ENCODE measurements around the gene INO80E.
"Not testable (repeated sequence)": the region's sequence is repeated elsewhere in the genome, so short reads cannot be mapped to it uniquely, and the experiment has no call there.

The INO80E gene

DNA sequence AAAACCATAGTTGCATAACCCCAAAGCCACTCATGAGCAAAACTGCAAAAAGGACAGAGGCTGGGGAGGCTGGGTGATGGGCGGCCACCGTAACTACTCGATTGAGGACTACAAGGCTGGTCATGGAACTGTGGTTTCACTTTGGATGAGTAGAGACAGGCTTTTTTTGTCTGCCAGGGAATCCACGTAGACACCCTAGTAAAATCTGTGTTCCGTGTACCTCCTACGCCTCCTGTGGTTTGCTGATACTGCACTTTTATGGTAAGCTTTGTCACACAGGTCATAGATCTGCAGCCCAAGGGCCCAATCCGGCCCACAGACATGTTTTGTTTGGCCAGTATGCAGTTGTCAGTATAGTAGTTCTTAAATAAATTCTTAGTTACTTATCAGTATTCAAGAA is 37.2 kb downstream of the INO80E start:
- no peak for FAIRE-seq

DNA sequence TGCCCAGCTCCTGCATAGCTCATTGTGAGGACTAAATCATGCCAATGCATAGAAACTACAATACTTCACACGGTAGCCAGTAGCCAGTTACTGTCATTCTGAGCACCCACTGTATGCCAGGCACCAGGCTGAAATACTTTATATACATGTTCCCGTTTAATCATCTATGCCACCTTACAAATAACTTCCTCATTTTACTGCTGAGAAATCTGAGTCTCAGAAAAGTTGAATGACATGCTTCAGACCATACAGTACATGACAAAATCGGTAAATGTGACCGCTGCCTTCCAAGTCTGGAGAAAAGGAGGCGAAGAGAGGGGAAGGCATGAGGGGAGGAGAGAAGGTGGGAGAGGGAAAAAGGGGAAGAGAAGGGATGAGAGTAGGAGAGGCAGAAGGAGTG is 44.2 kb downstream of the INO80E start:
- no peak for FAIRE-seq

DNA sequence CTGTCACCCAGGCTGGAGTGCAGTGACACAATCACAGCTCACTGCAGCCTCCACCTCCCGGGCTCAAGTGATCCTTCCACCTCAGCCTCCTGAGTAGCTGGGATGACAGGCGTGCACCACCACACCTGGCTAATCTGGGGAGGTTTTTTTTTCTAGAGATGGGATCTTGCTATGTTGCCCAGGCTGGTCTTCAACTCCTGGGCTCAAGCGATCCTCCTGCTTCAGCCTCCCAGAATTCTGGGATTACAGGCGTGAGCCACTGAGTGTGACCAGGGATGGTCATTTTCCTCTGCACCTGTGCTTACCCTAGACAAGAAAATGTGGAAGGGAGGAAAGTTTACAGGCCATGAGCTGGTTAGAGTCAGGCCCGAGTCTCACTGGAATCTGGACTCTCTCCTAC is 44.6 kb downstream of the INO80E start:
- not testable (repeated sequence) for FAIRE-seq

DNA sequence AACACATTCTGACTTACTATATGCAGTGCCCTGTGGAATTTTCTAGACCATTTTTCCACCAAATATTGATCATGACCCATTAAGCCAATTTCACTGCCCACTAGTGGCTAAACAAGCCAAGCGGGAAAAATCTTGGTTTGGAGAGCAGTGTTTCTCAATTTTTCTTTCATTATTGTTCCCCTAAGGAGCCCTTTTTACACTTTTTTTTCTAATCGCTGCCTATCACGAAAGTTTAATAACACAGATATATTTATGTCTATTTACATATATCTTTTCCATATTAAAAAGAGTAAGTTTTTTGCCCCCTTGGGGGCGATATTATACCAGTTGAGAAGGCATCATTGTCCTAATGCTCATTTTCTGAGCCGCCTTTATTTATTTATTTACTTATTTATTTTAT is 45.8 kb downstream of the INO80E start:
- FAIRE-seq: no peak

DNA sequence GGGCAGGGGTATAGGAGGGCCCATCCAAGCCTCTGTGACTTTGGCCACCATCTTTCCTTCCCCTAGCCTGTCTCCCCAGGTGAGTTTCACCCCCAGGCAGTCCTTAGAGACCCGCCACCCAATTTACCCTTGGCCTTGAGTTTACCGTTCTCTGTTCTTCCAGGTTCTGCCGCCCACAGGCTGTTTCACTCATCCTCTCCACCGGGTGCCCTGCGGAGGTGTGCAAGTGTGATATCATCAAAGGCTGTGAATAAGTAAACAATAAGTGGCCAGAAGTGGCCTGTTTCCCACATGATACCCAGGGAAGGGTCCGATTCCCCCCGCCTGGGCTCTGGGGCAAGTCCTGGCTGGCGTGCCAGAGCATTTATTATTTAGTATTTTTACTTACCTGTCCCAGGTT is 50.1 kb downstream of the INO80E start:
- FAIRE-seq: no peak

DNA sequence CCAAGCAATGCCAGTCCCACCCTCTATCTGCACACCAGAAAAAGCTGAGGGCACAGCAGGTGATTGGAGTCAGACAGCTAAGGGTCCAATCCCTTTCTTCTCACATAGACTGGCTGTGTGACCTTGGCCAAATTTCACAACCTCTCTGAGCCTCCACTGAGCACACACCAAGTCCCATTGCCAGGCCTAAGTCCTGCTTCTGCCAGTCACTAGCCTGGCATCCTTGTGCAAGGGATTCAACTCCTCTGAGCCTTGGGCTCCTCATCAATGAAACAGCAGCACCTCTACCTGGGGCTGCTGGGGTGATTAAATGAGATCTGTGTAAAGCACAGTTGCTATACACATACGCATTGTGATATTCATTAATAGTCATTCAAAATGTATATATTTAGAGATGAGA is 50.5 kb downstream of the INO80E start:
- FAIRE-seq: no peak

DNA sequence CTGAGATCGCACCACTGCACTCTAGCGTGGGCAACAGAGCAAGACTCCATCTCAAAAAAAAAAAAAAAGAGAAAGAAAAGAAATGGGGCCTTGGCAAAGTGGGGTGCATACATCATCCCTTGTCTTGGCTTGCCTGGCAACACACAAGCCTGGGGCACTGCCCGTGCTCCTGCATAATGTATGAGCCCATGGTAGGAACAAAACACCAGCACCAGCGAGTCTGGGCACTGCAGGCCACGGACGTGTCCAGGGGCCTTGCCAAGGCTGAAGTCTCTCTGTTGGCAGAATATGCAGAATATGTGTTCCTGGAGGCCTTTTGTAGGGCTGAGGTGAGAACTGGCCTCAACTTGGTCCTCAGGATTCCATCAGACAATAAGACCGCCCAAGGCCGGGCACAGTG is 53.8 kb downstream of the INO80E start:
- no peak for FAIRE-seq

DNA sequence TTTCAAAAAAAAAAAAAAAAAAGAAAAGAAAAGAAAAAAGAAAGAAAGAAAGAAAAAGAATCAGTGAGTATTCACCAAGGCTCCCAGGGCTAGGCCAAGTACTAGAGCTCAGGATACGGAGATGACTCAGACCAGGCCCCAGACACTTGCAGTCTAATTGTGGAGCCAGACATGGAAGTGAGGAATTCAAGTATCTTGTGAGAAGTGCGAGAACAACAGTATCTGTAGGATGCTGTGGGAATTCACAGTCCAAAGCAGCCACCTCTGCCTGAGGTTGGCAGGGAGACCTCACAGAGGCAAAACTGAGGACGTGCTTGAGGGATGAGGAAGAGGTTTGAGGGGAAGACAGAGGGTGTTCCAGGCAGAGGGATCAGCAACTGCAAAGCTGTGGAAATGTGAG is 55.5 kb downstream of the INO80E start:
- FAIRE-seq: no peak

DNA sequence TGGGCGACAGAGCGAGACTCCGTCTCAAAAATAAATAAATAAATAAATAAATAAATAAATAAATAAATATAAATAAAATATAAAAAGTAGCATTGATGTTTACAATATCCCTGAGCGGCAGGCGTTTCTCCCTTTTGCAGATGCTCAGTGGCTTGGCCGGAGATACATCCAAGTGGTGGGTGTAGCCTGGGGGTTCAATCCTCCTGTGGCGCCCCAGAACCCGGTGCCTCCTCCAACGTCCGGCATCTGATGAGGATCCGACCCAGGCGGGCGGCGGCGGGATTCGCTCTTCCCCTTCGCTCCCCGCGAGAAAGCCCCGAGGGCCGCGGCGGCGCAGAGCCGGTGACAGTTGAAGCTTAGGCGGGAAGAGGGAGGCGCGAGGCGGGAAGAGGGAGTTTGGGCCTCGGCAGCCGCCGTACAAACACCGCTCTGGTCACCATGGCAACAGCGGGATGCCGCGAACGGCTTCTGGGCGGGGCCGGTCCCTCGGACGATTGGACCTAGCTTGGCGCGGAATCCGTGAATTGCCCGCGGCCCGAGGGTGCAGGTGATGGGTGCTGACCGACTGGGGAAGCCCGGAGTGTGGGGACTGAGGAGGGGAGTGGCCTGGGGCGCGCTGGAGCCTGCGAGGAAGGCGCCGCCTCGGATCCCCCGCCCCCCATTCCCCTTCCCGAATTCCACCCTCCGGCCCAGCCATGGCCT is 56.8 kb downstream of the INO80E start:
- FAIRE-seq: no peak

DNA sequence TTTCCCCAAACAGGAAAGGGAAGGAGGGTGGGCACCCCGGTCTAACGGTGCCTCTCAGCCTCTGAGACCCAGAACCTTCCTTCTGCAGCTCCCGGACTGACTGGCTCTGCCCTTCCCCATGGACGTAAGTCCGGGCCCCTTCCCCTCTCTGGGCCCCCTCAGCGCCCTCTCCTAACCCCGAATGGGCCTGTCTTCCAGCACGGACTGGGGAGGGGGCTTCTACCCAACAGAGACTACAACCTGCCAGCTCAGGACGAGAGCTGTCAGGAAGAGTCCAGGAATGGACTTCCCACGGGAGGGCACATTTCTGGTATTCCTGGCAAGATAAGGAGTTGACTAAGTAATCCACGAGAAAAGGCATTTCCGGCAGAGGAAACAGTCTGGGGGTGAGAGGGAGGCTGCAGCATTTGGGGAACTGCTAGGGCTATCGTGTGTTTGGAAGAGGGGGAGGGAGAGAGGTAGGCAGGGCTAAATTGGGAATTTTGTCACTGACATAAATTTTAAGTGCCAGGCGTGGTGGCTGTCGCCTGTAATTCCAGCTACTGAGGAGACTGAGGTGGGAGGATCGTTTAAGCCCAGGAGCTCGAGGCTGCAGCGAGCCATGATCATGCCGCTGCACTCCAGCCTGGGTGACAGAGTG is 57.5 kb downstream of the INO80E start:
- FAIRE-seq: no peak

DNA sequence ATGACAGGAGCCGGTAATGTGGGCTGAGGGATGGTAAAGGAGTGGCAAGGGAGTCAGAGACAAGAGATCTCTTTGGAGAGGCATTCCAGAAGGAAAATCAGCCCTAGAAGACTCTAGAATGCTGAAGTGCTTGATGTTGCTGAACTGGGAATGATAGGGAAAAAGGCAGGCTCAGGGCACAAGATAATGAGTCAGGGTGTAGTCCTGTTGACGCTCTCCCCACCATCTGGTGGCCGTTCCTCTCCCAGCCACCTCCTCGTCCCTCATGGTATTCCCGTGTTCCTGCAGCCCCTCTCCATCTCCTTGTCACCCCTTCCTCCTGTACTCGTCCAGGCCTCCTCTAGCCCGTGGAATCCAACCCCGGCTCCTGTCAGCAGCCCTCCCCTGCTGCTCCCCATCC is 58.4 kb downstream of the INO80E start:
- no peak for FAIRE-seq

DNA sequence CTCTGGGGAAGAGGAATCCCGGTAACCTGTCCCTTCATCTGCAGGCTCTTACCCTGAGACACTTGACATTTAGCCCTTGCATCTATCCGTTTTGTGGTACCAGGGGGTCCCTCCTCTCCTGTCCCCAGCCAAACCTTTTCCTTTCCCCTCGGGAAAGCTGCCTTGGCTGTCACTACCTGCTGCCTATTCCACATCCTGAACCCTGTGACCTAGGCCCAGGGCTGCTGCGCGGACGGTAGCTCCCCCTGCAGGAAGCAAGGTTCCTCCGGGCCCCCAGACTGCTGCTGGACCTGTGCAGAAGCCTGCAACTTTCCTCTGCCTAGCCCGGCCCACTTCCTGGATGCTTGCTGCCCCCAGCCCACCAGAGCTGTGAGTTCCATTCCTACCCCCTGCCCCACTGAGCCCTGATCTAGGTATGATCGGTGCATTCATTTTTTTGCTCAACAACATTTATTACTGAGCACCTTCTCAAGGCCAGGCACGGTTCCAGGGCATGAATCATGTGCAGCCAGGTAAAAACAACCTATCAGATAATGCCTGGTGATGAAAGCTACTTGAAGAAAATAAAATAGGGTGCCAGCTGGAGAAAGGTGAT is 59.0 kb downstream of the INO80E start:
- no peak for FAIRE-seq
